Activated CD8-positive, alpha-beta memory T cell treated with anti-CD3 and anti-CD28 coated beads, Interleukin-2, amount 50 U/mL, for 24 hours (primary cell): Measurements from ENCODE around the gene GATD1.

Experiments used
- DNase-seq: peaks from one replicate; pipeline ENCODE4 v3.0.0-alpha.2; 2020; ENCODE audit errors: extremely low read depth

GATD1 gene

DNA sequence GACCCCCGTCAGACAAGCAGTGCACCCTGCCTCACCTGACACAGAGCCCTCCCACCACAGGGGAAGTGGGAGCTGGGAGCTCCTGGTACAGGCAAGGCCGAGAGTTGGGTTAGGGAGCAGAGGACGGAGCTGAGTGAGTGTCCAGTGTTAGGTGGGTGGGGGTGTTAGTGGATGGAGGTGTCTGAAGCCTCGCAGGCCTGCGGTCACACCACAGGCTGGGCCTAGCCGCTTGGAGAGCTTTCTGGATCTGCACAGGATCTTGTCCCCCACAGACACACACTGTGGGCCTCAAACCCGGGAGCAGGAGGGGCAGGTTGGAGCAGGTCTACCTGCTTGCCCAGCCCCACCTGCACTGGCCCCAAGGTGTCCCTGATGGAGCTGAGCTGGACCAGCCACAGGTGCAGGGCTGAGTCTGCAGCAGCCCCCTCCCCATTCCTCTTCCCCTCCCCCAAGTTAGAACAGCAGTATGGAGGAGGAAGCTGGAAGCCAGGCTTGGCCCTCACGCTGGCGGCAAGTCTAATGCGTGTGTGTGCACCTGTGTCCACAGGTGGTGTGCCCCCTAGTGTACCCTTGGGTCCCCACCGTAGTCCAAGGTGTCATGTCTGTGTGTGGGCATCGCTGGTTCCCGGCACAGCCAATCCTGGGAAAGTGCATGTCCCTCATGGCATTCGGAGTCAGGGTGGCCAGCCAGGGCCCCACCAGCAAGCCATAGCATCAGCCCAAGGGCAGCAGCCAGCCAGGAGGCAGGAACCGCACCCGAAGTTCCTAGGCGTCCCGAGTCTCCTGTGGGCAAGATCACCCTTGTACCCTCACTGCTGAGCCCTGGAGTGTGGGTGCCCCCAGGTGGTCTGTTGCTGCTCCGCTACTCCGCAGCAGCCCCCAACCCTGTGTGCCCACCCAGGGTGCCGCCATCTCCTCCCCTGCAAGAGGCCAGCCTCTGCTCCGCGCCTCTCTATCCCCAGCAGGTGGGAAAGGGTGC, 2.0 kb upstream of the GATD1 start:
- no peak for DNase-seq

DNA sequence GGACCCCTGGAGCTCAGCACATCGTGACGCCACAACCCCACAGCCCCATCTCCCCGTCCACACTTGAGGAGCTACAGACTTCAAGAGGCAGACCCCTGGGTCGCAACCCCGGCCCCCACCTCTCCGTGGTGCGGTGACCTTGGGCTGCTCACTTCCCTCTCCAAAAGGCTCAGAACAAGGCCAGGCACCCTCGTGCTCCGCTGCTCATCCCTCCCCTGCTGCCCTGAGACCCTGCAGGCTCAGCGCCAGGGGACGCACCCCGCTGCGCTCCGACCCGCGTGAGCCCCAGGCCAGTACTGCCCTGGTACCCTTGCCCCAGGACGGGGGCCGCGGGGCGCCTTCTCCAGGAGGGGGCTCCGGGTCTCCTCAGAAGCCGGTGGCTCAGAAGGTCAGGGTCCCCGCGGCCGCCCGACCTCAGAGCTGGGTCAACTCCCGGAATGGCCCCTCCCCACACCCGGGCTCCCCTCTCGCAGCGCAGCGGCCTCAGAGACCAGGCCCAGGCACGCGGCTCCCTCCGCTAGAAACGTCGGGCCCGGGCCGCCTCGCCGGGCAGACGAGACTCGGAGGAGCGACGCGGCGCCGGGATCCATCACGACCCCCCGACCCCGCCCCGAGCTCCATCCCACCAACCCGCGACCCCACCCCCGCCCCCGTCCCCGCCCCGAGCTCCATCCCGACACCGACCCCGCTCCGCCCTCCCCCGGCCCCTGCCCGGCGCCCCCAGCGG, 563 bp downstream of the GATD1 start:
- no peak for DNase-seq

DNA sequence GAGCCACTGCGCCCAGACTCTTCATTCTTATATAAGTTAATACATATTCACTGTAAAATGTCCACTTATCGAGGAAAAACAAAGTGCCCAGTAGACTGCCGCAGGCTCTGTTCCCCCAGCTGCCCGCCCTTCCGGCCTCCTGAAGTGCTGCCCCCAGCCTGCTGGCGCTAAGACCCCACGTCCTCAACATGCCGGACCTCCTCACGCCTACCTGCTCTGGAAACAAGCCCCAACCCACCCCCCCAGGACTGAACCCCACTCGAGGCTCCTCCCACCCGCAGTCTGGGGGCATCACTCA, 1.1 kb downstream of the GATD1 start:
- no peak for DNase-seq

DNA sequence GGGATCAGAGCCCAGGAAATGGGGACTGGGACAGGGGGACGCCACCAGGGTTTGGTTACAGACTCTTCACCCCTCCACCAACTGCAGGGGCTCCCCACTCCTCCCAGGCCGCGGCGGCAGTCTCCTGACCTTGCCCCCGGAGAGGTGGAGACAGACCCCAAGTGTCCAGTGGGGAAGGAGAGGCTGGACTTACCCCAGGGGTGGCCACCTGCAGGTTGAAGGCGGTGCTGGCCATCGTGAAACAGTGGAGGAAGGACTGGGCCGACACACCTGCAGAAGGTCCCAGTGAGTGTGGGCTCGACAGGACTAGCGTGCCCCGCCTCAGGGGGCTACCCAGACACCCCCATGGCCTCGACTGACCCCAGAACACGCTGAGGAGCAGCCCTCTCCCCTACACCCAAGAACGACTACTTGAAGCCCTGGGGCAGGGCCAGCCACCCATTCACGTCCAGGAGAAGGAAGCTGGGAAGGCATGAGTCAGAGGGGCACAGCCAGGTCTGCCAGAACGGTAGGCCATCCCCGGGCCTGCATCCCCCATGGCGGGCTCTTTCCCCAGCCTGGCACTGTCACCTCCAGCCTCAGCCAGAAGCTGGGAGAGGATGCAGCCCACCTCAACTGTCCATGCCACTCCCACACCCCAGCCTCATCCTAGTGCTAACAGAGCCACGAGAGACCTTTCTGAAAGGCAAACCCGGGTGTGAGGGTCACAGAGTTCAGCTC, 2.3 kb downstream of the GATD1 start:
- DNase-seq: no peak

DNA sequence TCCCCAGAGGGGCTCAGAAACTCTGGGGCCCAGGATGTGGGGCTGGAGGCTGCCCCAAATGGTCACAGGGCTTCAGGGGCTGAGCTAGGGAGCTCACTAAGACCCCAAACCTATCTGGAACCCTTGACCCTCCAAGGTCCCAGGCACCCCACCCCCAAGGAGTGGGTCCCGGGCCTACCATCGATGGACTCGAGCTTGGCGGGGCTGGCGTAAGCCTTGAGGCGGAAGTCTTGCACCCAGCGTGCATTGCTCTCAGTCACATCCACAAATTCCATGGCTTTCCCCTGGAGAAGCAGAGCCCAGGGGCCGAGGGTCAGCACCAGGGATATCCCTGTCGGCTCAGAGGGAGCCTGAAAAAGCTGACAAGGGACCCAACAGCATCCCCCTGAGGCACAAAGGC, 3.5 kb downstream of the GATD1 start:
- DNase-seq: no peak

DNA sequence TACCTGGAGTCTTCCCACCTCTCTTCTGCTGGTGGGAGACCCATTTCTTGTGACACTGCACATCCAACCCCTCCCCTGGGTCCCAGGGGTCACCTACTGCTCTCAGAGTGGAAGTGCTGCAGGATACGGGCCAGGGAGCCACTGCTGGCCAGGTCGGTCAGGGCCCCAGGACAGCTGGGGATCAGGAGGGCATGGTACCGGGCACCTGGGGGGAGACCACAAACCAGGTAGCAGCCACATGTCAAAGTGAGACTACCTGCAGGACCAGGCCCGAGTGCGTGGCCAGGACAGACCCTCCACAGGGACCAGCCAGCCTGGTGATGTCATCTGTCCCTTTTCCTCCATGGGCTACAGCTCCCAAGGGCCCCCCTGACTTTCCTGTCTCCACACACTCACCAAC, 3.9 kb downstream of the GATD1 start:
- DNase-seq: no peak

DNA sequence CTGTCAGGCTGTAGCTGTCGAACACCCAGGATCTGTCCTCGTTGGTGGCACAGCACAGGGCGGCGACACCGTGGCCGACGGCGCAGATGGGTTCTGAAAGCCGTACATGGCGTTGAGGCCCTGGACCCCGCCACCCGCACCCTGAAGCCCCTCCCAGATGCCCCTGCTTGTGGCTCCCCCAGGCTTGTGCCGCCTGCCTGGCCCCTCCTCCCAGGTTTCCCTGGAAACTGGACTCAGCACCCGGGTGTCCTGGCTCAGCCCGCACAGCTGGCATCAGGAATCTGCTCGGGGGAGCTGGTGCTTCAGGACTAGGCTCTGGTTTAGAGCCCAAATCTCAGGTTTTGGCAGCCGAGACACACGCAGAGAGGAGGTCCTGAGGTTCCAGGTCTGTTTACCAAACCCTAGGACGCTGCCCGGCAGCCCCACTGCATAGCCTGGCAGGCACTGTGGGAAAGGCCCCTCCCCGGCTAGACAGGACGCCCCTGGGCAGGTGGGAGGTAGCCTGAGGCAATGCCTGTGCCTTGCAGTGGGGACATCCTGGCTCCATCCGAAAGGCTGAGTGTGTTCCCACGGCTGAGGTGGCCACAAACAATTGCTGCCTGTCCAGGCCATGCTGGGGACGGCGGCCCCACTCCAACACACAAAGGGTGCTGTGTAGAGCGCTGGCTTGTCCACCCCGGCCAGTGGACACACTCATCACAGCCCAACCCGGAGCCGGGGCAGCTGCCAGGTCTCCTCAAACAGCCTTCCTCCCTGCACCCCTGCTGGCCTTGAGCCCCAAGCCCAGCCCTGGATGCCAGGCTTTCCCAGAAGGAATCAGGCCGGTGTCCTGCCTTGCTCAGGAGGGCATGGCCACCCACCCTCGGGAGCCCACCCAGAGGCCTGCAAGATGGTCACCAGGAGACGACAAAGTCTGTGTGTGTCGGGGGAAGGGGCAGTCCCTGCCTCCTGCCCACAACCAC, 4.6 kb downstream of the GATD1 start:
- no peak for DNase-seq

DNA sequence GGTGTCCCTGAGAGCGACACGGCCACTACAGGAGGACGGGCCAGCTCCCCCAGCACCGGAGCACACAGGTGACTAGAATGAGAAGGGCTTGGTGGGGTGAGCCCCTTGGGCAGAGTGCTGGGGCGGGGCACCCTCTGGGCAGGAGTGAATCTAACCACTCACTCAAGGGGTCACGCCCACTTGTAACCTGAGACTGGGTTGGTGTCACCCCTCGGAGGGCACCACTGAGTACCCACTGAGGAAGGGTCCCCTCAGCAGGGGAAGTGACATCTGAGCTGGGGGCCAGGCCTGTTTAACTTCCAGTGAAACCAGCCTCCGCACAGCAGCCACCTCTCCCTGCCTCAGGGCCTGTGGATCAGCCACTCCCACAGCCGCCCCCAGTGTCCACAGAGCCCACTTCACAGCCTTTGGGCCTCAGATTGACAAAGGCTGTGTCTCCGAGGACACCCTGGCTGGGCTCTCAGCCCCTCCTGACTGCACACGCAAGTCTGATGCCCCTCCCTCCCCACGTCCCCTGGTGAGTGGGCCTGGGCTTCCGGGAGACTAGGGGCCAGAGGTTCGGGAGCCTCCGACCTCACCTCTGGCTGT, 5.6 kb downstream of the GATD1 start:
- no peak for DNase-seq

DNA sequence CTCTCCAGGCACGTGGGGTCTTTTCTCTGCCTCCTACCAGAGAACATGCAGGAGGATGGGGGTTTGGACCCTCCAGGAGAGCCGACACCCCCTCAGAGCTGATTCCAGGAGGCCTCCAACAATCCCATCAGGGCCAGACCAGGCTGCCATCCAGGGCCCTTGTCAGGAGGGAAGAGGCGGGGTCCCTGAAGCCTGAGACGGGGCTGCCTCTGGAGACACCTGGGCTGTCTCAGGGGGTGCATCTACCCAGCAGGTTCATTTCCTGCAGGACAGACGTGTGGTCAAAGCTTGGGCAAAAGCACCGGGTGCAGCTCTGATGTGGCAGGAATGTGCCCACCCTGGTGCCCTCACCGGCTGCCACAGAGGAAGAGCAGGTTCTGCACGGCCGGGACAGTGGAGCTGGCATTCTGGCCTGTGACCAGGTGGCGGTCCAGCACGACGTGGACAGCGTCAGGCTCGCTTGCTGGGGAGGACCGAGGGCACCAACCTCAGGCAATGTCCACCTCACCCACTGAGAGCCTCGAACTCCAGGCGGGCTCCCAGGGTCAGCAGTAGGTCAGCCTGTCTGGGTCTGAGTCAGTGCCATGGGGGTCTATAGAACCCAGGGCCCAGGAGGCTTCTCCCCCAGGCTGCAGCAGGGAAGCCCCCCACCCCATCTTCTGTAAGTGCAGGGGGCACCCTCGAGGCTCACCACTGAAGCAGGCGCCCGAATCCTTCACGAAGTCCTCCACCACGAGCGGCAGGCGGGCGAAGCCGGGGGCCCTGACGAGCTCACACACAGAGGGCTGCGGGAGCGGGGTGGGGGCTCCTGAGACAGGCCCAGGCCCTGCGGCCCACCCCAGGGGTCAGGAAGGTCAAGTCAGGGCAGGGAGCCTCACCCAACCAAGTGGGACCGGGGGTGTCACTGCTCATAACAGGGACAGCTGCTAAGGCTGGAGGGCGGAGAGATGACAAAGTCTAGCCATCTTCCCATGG, 6.4 kb downstream of the GATD1 start:
- DNase-seq: no peak

DNA sequence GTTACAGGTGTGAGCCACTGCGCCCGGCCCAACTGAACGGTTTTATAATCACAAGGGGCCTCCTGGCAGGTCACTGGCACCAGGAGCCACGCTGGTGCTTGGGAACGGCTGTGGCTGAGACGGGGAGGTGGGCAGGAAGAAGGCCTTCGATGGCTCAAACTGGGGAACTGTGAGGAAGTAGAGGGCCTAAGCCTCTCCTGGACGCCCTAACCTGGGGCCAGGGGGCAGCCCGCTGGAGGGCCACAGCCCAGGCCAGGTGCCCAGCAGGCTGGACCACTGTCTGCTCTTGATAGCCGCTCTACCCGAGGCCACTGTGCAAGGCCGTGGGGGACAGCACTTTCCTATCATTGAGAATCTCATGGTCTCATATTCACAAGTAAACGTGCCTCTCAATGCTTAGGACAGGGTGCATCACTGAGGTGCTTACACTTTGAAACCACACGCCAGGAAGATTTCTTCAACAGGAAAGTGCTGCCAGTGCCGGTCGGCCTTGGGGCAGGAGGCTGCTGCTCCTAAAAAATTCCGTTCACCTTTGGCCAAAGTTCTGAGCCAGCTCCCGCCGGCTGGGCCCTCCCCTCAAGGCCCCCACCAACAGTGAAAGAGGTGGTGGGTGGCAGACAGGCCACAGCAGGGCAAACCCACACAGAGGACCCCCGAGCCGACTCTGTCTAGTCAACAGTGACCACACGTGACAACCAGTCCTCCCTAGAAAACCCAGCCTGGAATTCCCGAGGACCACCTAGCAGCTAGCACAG, 7.2 kb downstream of the GATD1 start:
- no peak for DNase-seq

DNA sequence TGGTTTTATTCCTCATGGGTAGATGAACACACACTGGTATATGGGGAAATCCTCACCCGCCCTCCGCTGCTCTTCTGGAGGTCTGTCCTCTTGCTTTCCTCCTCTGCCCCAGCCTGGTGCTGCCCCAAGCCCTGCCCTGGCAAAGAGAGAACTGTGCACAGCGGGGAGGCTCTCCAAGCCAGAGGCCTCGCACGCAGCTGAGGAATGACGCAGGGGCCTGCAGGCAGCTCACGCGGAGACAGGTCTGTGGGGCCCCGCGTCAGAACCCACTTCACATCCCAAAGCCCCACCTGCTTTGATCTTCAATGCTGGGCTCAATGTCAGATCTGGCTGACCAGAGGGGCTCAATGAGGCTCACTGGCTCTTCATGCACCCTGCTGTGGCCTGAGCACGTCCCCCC, 10.0 kb downstream of the GATD1 start:
- no peak for DNase-seq

DNA sequence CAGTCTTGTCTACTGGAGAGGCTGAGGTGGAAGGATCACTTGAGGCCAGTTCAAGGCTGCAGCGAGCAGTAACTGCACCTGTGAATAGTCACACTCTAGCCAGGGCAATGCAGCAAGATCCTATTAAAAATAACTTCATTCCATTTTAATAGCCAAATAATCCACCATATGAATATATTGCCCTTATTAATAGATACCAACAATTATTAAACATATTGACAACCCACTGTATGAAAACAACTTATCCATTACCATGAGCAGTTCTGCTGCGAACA, 10.4 kb downstream of the GATD1 start:
- no peak for DNase-seq

DNA sequence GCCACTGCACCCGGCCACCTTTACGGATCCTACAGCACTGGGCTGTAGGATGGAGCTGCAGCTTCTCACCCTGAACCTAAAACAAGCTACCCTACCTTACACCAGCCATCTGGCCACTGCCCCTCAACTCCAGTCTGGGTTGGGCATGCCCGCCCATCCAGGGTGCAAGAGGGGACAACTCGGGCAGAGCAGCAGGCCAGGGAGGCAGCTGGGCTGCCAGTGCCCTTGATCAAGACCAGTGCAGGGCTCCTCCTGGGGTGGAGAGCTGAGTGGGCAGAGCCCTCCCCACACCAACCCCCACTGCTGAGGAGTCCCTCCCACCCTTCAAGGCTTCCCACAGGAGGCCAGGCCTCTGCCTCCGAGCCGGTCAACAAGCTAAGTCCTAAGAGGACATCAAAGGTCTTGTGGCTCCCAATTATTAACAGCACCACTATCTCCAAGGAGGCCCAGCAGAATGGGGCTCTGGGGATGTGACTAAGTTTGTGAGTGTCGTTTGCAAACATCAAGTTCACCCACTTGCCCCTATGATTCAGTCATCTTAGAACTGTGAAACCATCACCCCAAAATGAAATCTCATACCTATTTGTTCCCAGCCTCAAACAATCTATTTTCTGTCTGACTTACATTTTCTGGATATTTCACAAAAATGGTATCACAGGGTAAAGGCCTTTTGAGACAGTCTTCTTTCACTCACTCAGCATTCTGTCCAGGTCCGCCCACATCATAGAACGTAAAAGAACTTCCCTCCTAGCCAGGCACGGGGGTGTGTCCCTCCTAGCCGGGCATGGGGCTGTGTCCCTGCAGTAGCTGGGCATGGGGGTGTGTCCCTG, 11.0 kb downstream of the GATD1 start:
- no peak for DNase-seq

DNA sequence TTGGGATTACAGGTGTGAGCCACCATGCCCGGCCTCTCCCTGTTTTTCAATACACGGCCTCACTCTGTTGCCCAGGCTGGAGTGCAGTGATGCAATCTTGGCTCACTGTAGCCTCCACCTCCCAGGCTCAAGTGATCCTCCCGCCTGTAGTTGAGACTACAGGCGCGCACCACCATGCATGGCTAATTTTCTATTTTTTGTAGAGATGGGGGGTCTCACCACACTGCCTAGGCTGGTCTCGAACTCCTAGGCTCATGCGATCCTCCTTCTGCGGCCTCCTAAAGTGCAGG, 11.5 kb downstream of the GATD1 start:
- no peak for DNase-seq

DNA sequence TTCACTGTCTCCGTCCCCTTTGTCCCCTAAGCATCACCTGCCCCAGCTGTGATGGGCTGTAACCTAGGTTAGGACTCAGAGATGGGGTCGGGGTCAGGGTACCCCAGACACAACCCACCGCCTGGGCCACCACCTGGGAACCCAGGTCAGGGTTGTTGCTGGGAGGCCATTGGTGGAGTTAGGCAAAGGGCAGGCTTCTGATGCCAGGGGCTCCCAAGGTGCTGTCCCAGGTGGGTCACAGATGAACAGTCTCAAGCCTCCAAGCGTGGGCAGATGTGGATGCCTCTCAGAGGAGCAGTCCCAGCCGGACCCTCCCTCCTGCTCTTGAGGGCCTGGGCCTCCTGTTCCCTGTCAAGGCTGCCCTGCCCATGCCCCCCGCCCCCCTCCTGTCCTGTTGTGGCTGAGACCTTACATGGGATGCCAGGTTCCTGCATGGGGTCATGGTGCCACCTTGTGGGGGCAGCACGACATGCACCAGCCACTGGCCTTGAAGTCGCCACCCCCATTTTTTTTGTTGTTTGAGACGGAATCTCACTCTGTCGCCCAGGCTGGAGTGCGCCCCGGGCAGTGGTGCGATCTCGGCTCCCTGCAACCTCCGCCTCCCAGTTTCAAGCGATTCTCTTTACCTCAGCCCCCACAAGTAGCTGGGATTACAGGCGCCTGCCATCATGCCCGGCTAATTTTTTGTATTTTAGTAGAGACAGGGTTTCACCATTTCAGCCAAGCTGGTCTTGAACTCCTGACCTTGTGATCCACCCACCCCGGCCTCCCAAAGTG, 12.1 kb downstream of the GATD1 start:
- DNase-seq: no peak

DNA sequence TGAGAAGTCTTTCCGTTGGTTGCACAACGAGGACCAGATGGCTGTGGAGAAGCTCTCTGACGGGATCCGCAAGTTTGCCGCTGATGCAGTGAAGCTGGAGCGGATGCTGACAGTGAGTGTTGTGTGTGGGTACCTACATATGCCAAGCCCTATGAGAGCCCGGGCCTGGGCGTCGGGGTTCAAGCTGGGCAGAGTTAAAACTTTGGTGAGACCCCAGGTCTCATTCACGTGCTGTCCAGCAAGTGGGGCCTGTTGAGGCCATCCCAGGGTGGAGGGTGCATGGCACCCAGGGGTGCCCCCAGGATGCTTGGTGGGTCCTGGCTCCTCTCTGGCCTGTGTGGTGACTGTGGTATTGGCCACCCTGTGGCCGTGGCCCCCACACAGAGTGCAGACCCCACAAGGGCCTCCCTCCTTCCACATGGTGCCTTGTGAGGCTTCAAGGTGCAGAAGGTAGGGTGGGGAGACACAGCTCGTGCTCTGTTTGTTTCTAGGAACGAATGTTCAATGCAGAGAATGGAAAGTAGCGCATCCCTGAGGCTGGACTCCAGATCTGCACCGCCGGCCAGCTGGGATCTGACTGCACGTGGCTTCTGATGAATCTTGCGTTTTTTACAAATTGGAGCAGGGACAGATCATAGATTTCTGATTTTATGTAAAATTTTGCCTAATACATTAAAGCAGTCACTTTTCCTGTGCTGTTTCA, 12.8 kb downstream of the GATD1 start:
- no peak for DNase-seq
